OCI-LY7 (cell line): ENCODE measurements around the gene TMEM186.

Experiments
- EZH2phosphoT487 ChIP-seq: fragments of 200-600 bp; sonication (generic); IDR thresholded peaks from 2 replicates; pipeline ENCODE4 v1.6.1; 2018; ENCODE audit warnings: low read depth, borderline replicate concordance, mild to moderate bottlenecking, mixed run types, antibody characterized with exemption, low read length, moderate library complexity, mixed read lengths
- TF ChIP-seq, protein P1 (sequence below): fragments of 200-600 bp; sonication (generic); conservative IDR thresholded peaks from 2 replicates; pipeline ENCODE4 v1.5.1; 2014; ENCODE audit warnings: mild to moderate bottlenecking, antibody characterized with exemption, low read length, moderate library complexity, mixed read lengths

DNA sequence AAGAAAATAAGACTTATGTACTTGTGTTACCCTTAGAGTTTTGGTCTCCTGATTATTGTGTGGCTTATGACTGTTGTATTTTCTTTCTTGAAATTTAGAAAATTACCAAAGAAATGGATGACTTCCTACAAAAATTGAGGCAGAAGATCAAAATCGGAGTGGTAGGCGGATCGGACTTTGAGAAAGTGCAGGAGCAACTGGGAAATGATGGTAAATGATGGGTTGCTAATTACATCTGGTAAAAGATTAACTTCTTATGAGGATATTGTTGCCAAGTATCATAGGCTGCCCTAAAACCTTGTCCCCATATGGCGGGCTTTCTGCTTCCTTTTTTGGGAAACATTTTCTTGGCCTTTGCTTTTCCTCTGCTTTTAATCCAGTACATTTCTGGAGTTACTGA, 4.3 kb upstream of the TMEM186 start:
- TF ChIP-seq, protein P1, sequence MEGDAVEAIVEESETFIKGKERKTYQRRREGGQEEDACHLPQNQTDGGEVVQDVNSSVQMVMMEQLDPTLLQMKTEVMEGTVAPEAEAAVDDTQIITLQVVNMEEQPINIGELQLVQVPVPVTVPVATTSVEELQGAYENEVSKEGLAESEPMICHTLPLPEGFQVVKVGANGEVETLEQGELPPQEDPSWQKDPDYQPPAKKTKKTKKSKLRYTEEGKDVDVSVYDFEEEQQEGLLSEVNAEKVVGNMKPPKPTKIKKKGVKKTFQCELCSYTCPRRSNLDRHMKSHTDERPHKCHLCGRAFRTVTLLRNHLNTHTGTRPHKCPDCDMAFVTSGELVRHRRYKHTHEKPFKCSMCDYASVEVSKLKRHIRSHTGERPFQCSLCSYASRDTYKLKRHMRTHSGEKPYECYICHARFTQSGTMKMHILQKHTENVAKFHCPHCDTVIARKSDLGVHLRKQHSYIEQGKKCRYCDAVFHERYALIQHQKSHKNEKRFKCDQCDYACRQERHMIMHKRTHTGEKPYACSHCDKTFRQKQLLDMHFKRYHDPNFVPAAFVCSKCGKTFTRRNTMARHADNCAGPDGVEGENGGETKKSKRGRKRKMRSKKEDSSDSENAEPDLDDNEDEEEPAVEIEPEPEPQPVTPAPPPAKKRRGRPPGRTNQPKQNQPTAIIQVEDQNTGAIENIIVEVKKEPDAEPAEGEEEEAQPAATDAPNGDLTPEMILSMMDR: no peak
- TF ChIP-seq EZH2phosphoT487: no peak
